Karpas-422 (cell line): ENCODE results near the gene FUT3. TPM values are rescaled to one million over a fixed set of nuclear protein-coding genes. Genes with fewer than 3 reads are reported as not detected.

Experiments
- DNase-seq: peaks from one replicate; pipeline ENCODE4 v3.0.0-alpha.2; 2015
- H2AFZ ChIP-seq: fragments of 200-600 bp; sonication (generic); 2 replicates; pipeline ENCODE4 v1.6.1; 2014; ENCODE audit warnings: antibody characterized with exemption, low read length, mixed read lengths
- H3K27ac ChIP-seq: fragments of 200-600 bp; sonication (generic); 2 replicates; pipeline ENCODE4 v1.5.1; 2014; ENCODE audit warnings: mild to moderate bottlenecking, low read length, moderate library complexity
- H3K27me3 ChIP-seq: fragments of 200-600 bp; sonication (generic); 2 replicates; pipeline ENCODE4 v1.6.1; 2014; ENCODE audit warnings: low read length, mixed read lengths
- H3K36me3 ChIP-seq: fragments of 200-600 bp; sonication (generic); 2 replicates; pipeline ENCODE4 v1.6.1; 2014; ENCODE audit warnings: low read length, mixed read lengths; ENCODE audit not compliant: insufficient read depth
- H3K4me1 ChIP-seq: fragments of 200-600 bp; sonication (generic); 2 replicates; pipeline ENCODE4 v1.6.1; 2014; ENCODE audit warnings: mild to moderate bottlenecking, low read length, mixed read lengths
- H3K4me2 ChIP-seq: fragments of 200-600 bp; sonication (generic); 2 replicates; pipeline ENCODE4 v1.6.1; 2014; ENCODE audit warnings: low read length, low read depth, mild to moderate bottlenecking; ENCODE audit not compliant: poor library complexity, severe bottlenecking
- H3K4me3 ChIP-seq: fragments of 200-600 bp; sonication (generic); 2 replicates; pipeline ENCODE4 v1.5.1; 2014; ENCODE audit warnings: mild to moderate bottlenecking, antibody characterized with exemption, low read length, mixed read lengths
- H3K79me2 ChIP-seq: fragments of 200-600 bp; sonication (generic); 2 replicates; pipeline ENCODE4 v1.6.1; 2014; ENCODE audit warnings: mild to moderate bottlenecking, low read length, mixed read lengths
- H3K9ac ChIP-seq: fragments of 200-600 bp; sonication (generic); 2 replicates; pipeline ENCODE4 v1.6.0; 2014; ENCODE audit warnings: low read length
- H3K9me2 ChIP-seq: fragments of 200-600 bp; sonication (generic), shearing (Covaris generic); replicated peaks from 2 replicates; pipeline ENCODE4 v1.6.0; 2014; ENCODE audit warnings: mild to moderate bottlenecking, low read length, moderate library complexity; ENCODE audit not compliant: insufficient read depth
- H3K9me3 ChIP-seq: fragments of 300-700, 200-600 bp; sonication (generic); 2 replicates; pipeline ENCODE4 v1.6.1; 2014; ENCODE audit warnings: low read length, mixed read lengths
- H4K20me1 ChIP-seq: fragments of 200-600 bp; sonication (generic); 2 replicates; pipeline ENCODE4 v1.6.1; 2014; ENCODE audit warnings: mild to moderate bottlenecking, antibody characterized with exemption, low read length, low read depth; ENCODE audit not compliant: insufficient read depth
- total RNA-seq: library from RNA; depleted of rRNA; stranded (reverse); fragments of >200 nt; shearing (Covaris generic); gene quantifications from 2 replicates; pipeline ENCODE4 v1.2.3, GENCODE V29; 2014; ENCODE audit warnings: low replicate concordance; rRNA removed

FUT3 gene
- total RNA-seq, result not detected in 2 replicates

- H3K36me3 ChIP-seq, result no peaks in the 10 kb centered on the region
- H3K4me2 ChIP-seq, result no peak within 1 kb of the TSS
- no peaks in the 10 kb centered on the region for H3K79me2 ChIP-seq
- H3K9me3 ChIP-seq, result no peaks in the 10 kb centered on the region
- no peak for DNase-seq
- H3K9ac ChIP-seq, result no peak within 1 kb of the TSS
- no peaks in the 10 kb centered on the region for H3K4me1 ChIP-seq
- H4K20me1 ChIP-seq, result no peaks in the 10 kb centered on the region
- no peaks in the 10 kb centered on the region for H3K27me3 ChIP-seq
- H3K27ac ChIP-seq, result no peak within 1 kb of the TSS
- no peak within 1 kb of the TSS for H3K4me3 ChIP-seq
- no peaks in the 10 kb centered on the region for H3K9me2 ChIP-seq
- no peak within 1 kb of the TSS for H2AFZ ChIP-seq
Measured at GRCh38 chr19:5851302-5851701, at the start of gene FUT3. TSS of gene FUT3 (minus strand) at chr19:5851449.

GRCh38 chr19:5900976-5901375 is 49.7 kb upstream of the FUT3 start:
- peaks cover 36% of the 10 kb centered on the region for H4K20me1 ChIP-seq
- DNase-seq, result no peak
- no peak overlapping the region for H3K27ac ChIP-seq
- peaks cover 16% of the 10 kb centered on the region for H3K4me1 ChIP-seq
- H3K4me3 ChIP-seq, result no peak overlapping the region
- H2AFZ ChIP-seq, result no peak overlapping the region
- H3K27me3 ChIP-seq, result no peaks in the 10 kb centered on the region
- H3K36me3 ChIP-seq, result peaks cover 4% of the 10 kb centered on the region; the same call in 1 of the 2 replicates
- H3K9me3 ChIP-seq, result no peaks in the 10 kb centered on the region
- H3K9me2 ChIP-seq, result no peaks in the 10 kb centered on the region
- H3K9ac ChIP-seq, result no peak overlapping the region
- peaks cover 41% of the 10 kb centered on the region for H3K79me2 ChIP-seq
- H3K4me2 ChIP-seq, result no peak overlapping the region

- Histone ChIP-seq H3K9me3 (no peaks in the 10 kb centered on the region), H3K27me3 (no peaks in the 10 kb centered on the region), H3K4me3 (no peak overlapping the region), H3K27ac (no peak overlapping the region), H3K9me2 (no peaks in the 10 kb centered on the region), H3K9ac (no peak overlapping the region), H3K4me1 (peaks cover 12% of the 10 kb centered on the region), H3K4me2 (no peak overlapping the region), H3K79me2 (peaks cover 41% of the 10 kb centered on the region), H4K20me1 (peaks cover 36% of the 10 kb centered on the region), H2AFZ (no peak overlapping the region), H3K36me3 (peaks cover 4% of the 10 kb centered on the region; the same call in 1 of the 2 replicates)
- DNase-seq, result no peak
Measured at GRCh38 chr19:5899728-5900526, 48.7 kb upstream of the FUT3 start.

GRCh38 chr19:5897189-5897969 is 46.1 kb upstream of the FUT3 start:
- Histone ChIP-seq H3K9me2 (no peaks in the 10 kb centered on the region), H3K9me3 (no peaks in the 10 kb centered on the region), H3K4me1 (peaks cover 9% of the 10 kb centered on the region), H3K9ac (no peak overlapping the region), H3K36me3 (peaks cover 4% of the 10 kb centered on the region; the same call in 1 of the 2 replicates), H2AFZ (no peak overlapping the region), H3K27me3 (no peaks in the 10 kb centered on the region), H3K4me3 (no peak overlapping the region), H3K27ac (no peak overlapping the region), H3K79me2 (peaks cover 29% of the 10 kb centered on the region), H4K20me1 (peaks cover 38% of the 10 kb centered on the region), H3K4me2 (no peak overlapping the region)
- DNase-seq, result no peak

GRCh38 chr19:5896365-5897076 is 45.3 kb upstream of the FUT3 start:
- H3K4me3 ChIP-seq, result no peak overlapping the region
- no peak overlapping the region for H3K9ac ChIP-seq
- H3K27ac ChIP-seq, result no peak overlapping the region
- H3K4me1 ChIP-seq, result peaks cover 4% of the 10 kb centered on the region
- no peak overlapping the region for H3K4me2 ChIP-seq
- H3K36me3 ChIP-seq, result peaks cover 4% of the 10 kb centered on the region; the same call in 1 of the 2 replicates
- H3K79me2 ChIP-seq, result peaks cover 22% of the 10 kb centered on the region
- no peaks in the 10 kb centered on the region for H3K9me3 ChIP-seq
- no peaks in the 10 kb centered on the region for H3K9me2 ChIP-seq
- no peaks in the 10 kb centered on the region for H3K27me3 ChIP-seq
- H2AFZ ChIP-seq, result no peak overlapping the region
- no peak for DNase-seq
- H4K20me1 ChIP-seq, result peaks cover 38% of the 10 kb centered on the region

GRCh38 chr19:5895890-5896289 is 44.6 kb upstream of the FUT3 start:
- Histone ChIP-seq H4K20me1 (peaks cover 31% of the 10 kb centered on the region), H3K36me3 (no peaks in the 10 kb centered on the region), H2AFZ (no peak overlapping the region), H3K9me2 (no peaks in the 10 kb centered on the region), H3K4me3 (no peak overlapping the region), H3K27ac (no peak overlapping the region), H3K79me2 (peaks cover 16% of the 10 kb centered on the region), H3K9me3 (no peaks in the 10 kb centered on the region), H3K27me3 (no peaks in the 10 kb centered on the region), H3K4me1 (no peaks in the 10 kb centered on the region), H3K9ac (no peak overlapping the region), H3K4me2 (no peak overlapping the region)
- peak; percentile 31 for DNase-seq

- H3K9ac ChIP-seq, result no peak overlapping the region
Measured at GRCh38 chr19:5895409-5895808, 44.2 kb upstream of the FUT3 start.

More at GRCh38 chr19:5895409-5895808, 44.2 kb upstream of the FUT3 start:
- H3K27ac ChIP-seq, result no peak overlapping the region
- DNase-seq, result peak; percentile 31
- peaks cover 30% of the 10 kb centered on the region; the same call in 1 of the 2 replicates for H4K20me1 ChIP-seq
- H3K4me1 ChIP-seq, result no peaks in the 10 kb centered on the region
- no peaks in the 10 kb centered on the region for H3K9me2 ChIP-seq
- no peaks in the 10 kb centered on the region for H3K36me3 ChIP-seq
- H3K9me3 ChIP-seq, result no peaks in the 10 kb centered on the region
- no peak overlapping the region for H2AFZ ChIP-seq
- H3K4me3 ChIP-seq, result no peak overlapping the region
- H3K79me2 ChIP-seq, result peaks cover 12% of the 10 kb centered on the region
- H3K27me3 ChIP-seq, result no peaks in the 10 kb centered on the region
- no peak overlapping the region for H3K4me2 ChIP-seq
